ENCODE data around the gene CFAP141.

GRCh38 chr1:154218545-154218944 lies 12.4 kb upstream of the CFAP141 start:
- TF ChIP-seq POLR2A (IDR thresholded peaks at IDR 0.05), result no peak
- TF ChIP-seq, protein P1, sequence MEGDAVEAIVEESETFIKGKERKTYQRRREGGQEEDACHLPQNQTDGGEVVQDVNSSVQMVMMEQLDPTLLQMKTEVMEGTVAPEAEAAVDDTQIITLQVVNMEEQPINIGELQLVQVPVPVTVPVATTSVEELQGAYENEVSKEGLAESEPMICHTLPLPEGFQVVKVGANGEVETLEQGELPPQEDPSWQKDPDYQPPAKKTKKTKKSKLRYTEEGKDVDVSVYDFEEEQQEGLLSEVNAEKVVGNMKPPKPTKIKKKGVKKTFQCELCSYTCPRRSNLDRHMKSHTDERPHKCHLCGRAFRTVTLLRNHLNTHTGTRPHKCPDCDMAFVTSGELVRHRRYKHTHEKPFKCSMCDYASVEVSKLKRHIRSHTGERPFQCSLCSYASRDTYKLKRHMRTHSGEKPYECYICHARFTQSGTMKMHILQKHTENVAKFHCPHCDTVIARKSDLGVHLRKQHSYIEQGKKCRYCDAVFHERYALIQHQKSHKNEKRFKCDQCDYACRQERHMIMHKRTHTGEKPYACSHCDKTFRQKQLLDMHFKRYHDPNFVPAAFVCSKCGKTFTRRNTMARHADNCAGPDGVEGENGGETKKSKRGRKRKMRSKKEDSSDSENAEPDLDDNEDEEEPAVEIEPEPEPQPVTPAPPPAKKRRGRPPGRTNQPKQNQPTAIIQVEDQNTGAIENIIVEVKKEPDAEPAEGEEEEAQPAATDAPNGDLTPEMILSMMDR (IDR thresholded peaks at IDR 0.05 in 8 of 11, conservative IDR thresholded peaks at IDR 0.05 in 3 of 11), result no peak
- no peak for TF ChIP-seq POLR2AphosphoS5 (IDR thresholded peaks at IDR 0.05)

All from spleen (tissue), 7 donors.